ENCODE data around the gene SREBF1.

Gene SREBF1

GRCh38 chr17:17776889-17777288 is 59.9 kb downstream of the SREBF1 start:
- no peak for DNase-seq

GRCh38 chr17:17774009-17774881 is 62.5 kb downstream of the SREBF1 start:
- DNase-seq = peak in 1 of 4 experiments; percentile 6

GRCh38 chr17:17772231-17772630 is 64.6 kb downstream of the SREBF1 start:
- no peak for DNase-seq

- no peak for DNase-seq
Measured at GRCh38 chr17:17771498-17772201, 65.1 kb downstream of the SREBF1 start.

GRCh38 chr17:17770632-17771044 is 66.1 kb downstream of the SREBF1 start:
- no peak for DNase-seq

- DNase-seq = no peak
Measured at GRCh38 chr17:17769869-17770631, 66.7 kb downstream of the SREBF1 start.

GRCh38 chr17:17768424-17769088 is 68.2 kb downstream of the SREBF1 start:
- DNase-seq = no peak

GRCh38 chr17:17767887-17768418 is 68.8 kb downstream of the SREBF1 start:
- no peak for DNase-seq

- no peak for DNase-seq
Measured at GRCh38 chr17:17767154-17767869, 69.5 kb downstream of the SREBF1 start.

GRCh38 chr17:17766744-17767120 is 70.1 kb downstream of the SREBF1 start:
- DNase-seq = no peak

- DNase-seq = no peak
Measured at GRCh38 chr17:17766077-17766743, 70.6 kb downstream of the SREBF1 start.

- DNase-seq = no peak
Measured at GRCh38 chr17:17765359-17766076, 71.3 kb downstream of the SREBF1 start.

- no peak for DNase-seq
Measured at GRCh38 chr17:17763734-17764133, 73.1 kb downstream of the SREBF1 start.

GRCh38 chr17:17763136-17763535 is 73.7 kb downstream of the SREBF1 start:
- DNase-seq = no peak

GRCh38 chr17:17762744-17763105 is 74.1 kb downstream of the SREBF1 start:
- DNase-seq = no peak
